ENCODE results near the gene NTF3. TPM values are rescaled to one million over a fixed set of nuclear protein-coding genes. Genes with fewer than 3 reads are reported as not detected.

Gene NTF3
- total and polyA plus RNA-seq, 2 of the 8 experiments (the other 6 are each of a cell fraction or from before 2014, with no cell fraction given), result 1.4 to 2.3 TPM

DNA sequence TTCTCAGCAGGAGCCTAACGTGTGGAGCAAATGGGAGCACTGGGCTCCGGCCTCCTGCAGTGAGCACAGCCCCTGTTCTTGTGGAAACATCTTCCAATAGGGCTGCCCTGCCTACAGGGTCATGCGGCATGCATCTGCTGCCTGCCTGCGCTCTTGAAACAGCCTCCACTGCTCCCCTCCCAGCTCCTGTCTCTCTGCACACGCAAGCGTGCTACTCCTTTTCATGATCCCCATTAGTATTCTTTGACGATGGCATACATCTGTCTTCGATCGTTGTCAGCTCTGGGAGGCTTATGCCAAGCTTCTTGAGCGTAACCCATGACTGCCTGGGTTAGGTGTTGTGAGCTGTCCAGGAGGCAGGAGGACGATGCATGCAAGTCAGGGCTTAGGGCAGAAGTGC is 23.1 kb downstream of the NTF3 start:
- no peaks in the 10 kb centered on the region for H3K79me2 ChIP-seq (ENCODE audit: control insufficient read depth in 1 of 2, insufficient read depth in 2 of 2, low read length in 2 of 2)
- no peak overlapping the region for H3K23ac ChIP-seq (ENCODE audit: insufficient read length)
- no peak overlapping the region for H2BK5ac ChIP-seq (ENCODE audit: low read depth, low read length)
- no peak overlapping the region for H2BK20ac ChIP-seq (ENCODE audit: low read length)
- no peak overlapping the region for H4K91ac ChIP-seq (replicated peaks; ENCODE audit: insufficient read length, low read length)
- DNase-seq (ENCODE audit: low read depth in 1 of 2, low spot score in 2 of 2) (no peak), FAIRE-seq (no peak)
- TF ChIP-seq RFX5 (IDR thresholded peaks at IDR 0.05; ENCODE audit: borderline replicate concordance, low read depth, low read length), result no peak
- TF ChIP-seq POLR2A (IDR thresholded peaks at IDR 0.05; ENCODE audit: control extremely low read depth in 1 of 2, low read depth in 2 of 2, low read length in 2 of 2), result no peak
- no peak for TF ChIP-seq RNF2 (IDR thresholded peaks at IDR 0.05; ENCODE audit: borderline replicate concordance, low read depth, low read length, missing control alignments, poor library complexity, severe bottlenecking)
- no peak for TF ChIP-seq ZNF274 (IDR thresholded peaks at IDR 0.05; ENCODE audit: borderline replicate concordance, extremely low read depth, low read length)
- TF ChIP-seq GABPA (IDR thresholded peaks at IDR 0.05; ENCODE audit: borderline replicate concordance, insufficient read depth, low read length), result no peak
- TF ChIP-seq YY1 (IDR thresholded peaks at IDR 0.05; ENCODE audit: low read depth, low read length), result no peak
- no peak for TF ChIP-seq HDAC2 (IDR thresholded peaks at IDR 0.05; ENCODE audit: borderline replicate concordance in 1 of 2, low read depth in 2 of 2, low read length in 2 of 2)
- H4K20me1 ChIP-seq (replicated peaks in 1 of 2; ENCODE audit: control insufficient read depth in 1 of 2, insufficient read depth in 2 of 2, low read length in 2 of 2), result no peaks in the 10 kb centered on the region
- H3K79me1 ChIP-seq (ENCODE audit: low read depth, low read length), result no peaks in the 10 kb centered on the region
- no peak overlapping the region for H3K18ac ChIP-seq (ENCODE audit: extremely low read depth, low read length)
- no peak overlapping the region for H2BK15ac ChIP-seq (ENCODE audit: low read length)
- no peaks in the 10 kb centered on the region for H3K23me2 ChIP-seq (ENCODE audit: low read depth, low read length)
- CTCF ChIA-PET (ENCODE audit: partially characterized antibody), result interaction anchor here (1.0 to 1.7 kb wide), 4 partner anchors 11 to 282 kb away, joined by 3 to 5 read pairs (median 4); no protein-coding TSS in a partner anchor
- POLR2A ChIA-PET (ENCODE audit: partially characterized antibody), result no interaction called here
- no peak overlapping the region for H3K56ac ChIP-seq (replicated peaks; ENCODE audit: insufficient read length, low read depth, low read length)
- no peak overlapping the region for H2AK5ac ChIP-seq (ENCODE audit: low read depth, low read length)
- WGBS, 2 experiments (ENCODE audit: extremely low coverage in 1 of 2, insufficient coverage in 1 of 2, insufficient read length in 1 of 2, insufficient replicate concordance in 2 of 2, low coverage in 1 of 2, low lambda C conversion rate in 2 of 2, missing lambda C conversion rate in 1 of 2), result 94% methylated on average over 11 of the region's 11 CpGs; no CpG with 5 or more reads in 1 of the 2 experiments
- no peak overlapping the region for H4K5ac ChIP-seq (ENCODE audit: insufficient read length, low read depth, low read length)
- H3K36me3 ChIP-seq (ENCODE audit: control insufficient read depth in 2 of 4, insufficient read depth in 4 of 4, low read length in 3 of 4), result no peaks in the 10 kb centered on the region
- no peak overlapping the region for H3K4me2 ChIP-seq (ENCODE audit: insufficient read depth in 1 of 2, low read depth in 2 of 2, low read length in 2 of 2)
- H2BK120ac ChIP-seq (replicated peaks; ENCODE audit: low read depth, low read length), result no peak overlapping the region
- H2BK12ac ChIP-seq (ENCODE audit: low read depth, low read length), result no peak overlapping the region
- no peak overlapping the region for H2AFZ ChIP-seq (ENCODE audit: low read length)
- no peaks in the 10 kb centered on the region for H3K9me3 ChIP-seq (ENCODE audit: insufficient read depth in 2 of 2, low read depth in 1 of 2, low read length in 1 of 2)
- no peak overlapping the region for H3K4ac ChIP-seq (replicated peaks; ENCODE audit: insufficient read length, low read depth, low read length)
- peaks cover 0 to 5% (median under 1%) of the 10 kb centered on the region in 4 experiments; a peak in 3 of 7 replicates for H3K4me1 ChIP-seq (replicated peaks in 1 of 4; ENCODE audit: control insufficient read depth in 3 of 4, insufficient read depth in 4 of 4, low read length in 3 of 4)
- no peaks in the 10 kb centered on the region for H3K27me3 ChIP-seq (replicated peaks in 1 of 4; ENCODE audit: control insufficient read depth in 3 of 4, extremely low read depth in 1 of 4, insufficient read depth in 3 of 4, low read length in 3 of 4)
- no peak overlapping the region for H3K14ac ChIP-seq (ENCODE audit: insufficient read length)
- H3K4me3 ChIP-seq (ENCODE audit: extremely low read depth in 1 of 4, insufficient read depth in 2 of 4, low read depth in 3 of 4, low read length in 4 of 4), result no peak overlapping the region
- H4K8ac ChIP-seq (ENCODE audit: extremely low read depth, insufficient read depth, low read length), result no peak overlapping the region
- no peak overlapping the region for H3K27ac ChIP-seq (ENCODE audit: low read depth, low read length)
- H3K9ac ChIP-seq (replicated peaks in 1 of 4; ENCODE audit: extremely low read depth in 1 of 4, low read depth in 3 of 4, low read length in 3 of 4), result no peak overlapping the region
